ENCODE data around the gene TNXB. TPM values are rescaled to one million over a fixed set of nuclear protein-coding genes. Genes with fewer than 3 reads are reported as not detected.

TNXB gene
- total and polyA plus RNA-seq, 9 donors: 13.3 to 334 (median 146) TPM

GRCh38 chr6:32118782-32119628, 9.9 kb upstream of the TNXB start:
- peak overlapping the region; percentile 32 to 58 for H3K27ac ChIP-seq
- intact Hi-C loops (cut with DNase I): loop anchor here (2.0 to 10.0 kb wide), 3 partner anchors 36 to 214 kb away; partner anchors contain the start of genes PPT2 (in 3 of the 4) and ZBTB12 (in 1 of the 4)

GRCh38 chr6:32117461-32117860, 8.3 kb upstream of the TNXB start:
- no peak for TF ChIP-seq EP300 (IDR thresholded peaks at IDR 0.05)
- no peak for TF ChIP-seq POLR2A (IDR thresholded peaks at IDR 0.05)
- TF ChIP-seq CTCF (IDR thresholded peaks at IDR 0.05): no peak
- H3K27me3 ChIP-seq: no peaks in the 10 kb centered on the region
- no peak for DNase-seq
- WGBS, 3 donors: 63 to 74% (median 64%) methylated on average over 9 of the region's 9 CpGs
- no peaks in the 10 kb centered on the region for H3K9me3 ChIP-seq
- H3K4me1 ChIP-seq (ENCODE audit: insufficient read depth): peaks cover 9% of the 10 kb centered on the region
- H3K36me3 ChIP-seq: no peaks in the 10 kb centered on the region
- intact Hi-C loops (cut with DNase I): loop anchor here in 2 of 4 donors (5.0 to 10.0 kb wide), 2 partner anchors 55 to 213 kb away; partner anchors contain the start of gene ZBTB12 (in 1 of the 2)
- no peak overlapping the region for H3K4me3 ChIP-seq
- no peak overlapping the region for H3K27ac ChIP-seq

More at GRCh38 chr6:32118782-32119628, 9.9 kb upstream of the TNXB start:
- Histone ChIP-seq H3K36me3 (no peaks in the 10 kb centered on the region), H3K4me1 (ENCODE audit: insufficient read depth) (peaks cover 1% of the 10 kb centered on the region), H3K27me3 (no peaks in the 10 kb centered on the region), H3K4me3 (no peak overlapping the region), H3K9me3 (no peaks in the 10 kb centered on the region)
- WGBS, 3 donors: 9 to 10% (median 10%) methylated on average over 17 of the region's 17 CpGs
- TF ChIP-seq CTCF (IDR thresholded peaks at IDR 0.05) (peak; percentile 92 to 93 (median 92)), POLR2A (IDR thresholded peaks at IDR 0.05) (peak; percentile 18), EP300 (IDR thresholded peaks at IDR 0.05) (no peak)
- peak; percentile 85 to 94 (median 92) for DNase-seq

GRCh38 chr6:32116674-32117073, 7.5 kb upstream of the TNXB start:
- Histone ChIP-seq H3K36me3 (no peaks in the 10 kb centered on the region), H3K4me1 (ENCODE audit: insufficient read depth) (peaks cover 11% of the 10 kb centered on the region), H3K27ac (no peak overlapping the region), H3K27me3 (no peaks in the 10 kb centered on the region), H3K4me3 (no peak overlapping the region), H3K9me3 (no peaks in the 10 kb centered on the region)
- DNase-seq: peak in 2 of 5 donors; percentile 16 to 37
- intact Hi-C loops (cut with DNase I): loop anchor here in 2 of 4 donors (5.0 to 10.0 kb wide), 2 partner anchors 56 to 212 kb away; partner anchors contain the start of gene ZBTB12 (in 1 of the 2)
- WGBS, 3 donors: 72 to 77% (median 74%) methylated on average over 7 of the region's 7 CpGs
- TF ChIP-seq POLR2A (IDR thresholded peaks at IDR 0.05) (no peak), CTCF (IDR thresholded peaks at IDR 0.05) (peak in 2 of 3 donors; percentile 43 to 49)

- WGBS, 3 donors: 56 to 71% (median 61%) methylated on average over 6 of the region's 6 CpGs
- Histone ChIP-seq H3K9me3 (no peaks in the 10 kb centered on the region), H3K27ac (no peak overlapping the region), H3K4me3 (no peak overlapping the region), H3K27me3 (no peaks in the 10 kb centered on the region), H3K36me3 (no peaks in the 10 kb centered on the region), H3K4me1 (ENCODE audit: insufficient read depth) (peaks cover 19% of the 10 kb centered on the region)
- intact Hi-C loops (cut with DNase I): loop anchor here in 2 of 4 donors (2.0 to 10.0 kb wide), 3 partner anchors 29 to 211 kb away; partner anchors contain the start of gene ZBTB12 (in 1 of the 2)
- peak in 4 of 5 donors; percentile 34 to 59 (median 52) for DNase-seq
- TF ChIP-seq POLR2A (IDR thresholded peaks at IDR 0.05) (no peak), CTCF (IDR thresholded peaks at IDR 0.05) (no peak), EP300 (IDR thresholded peaks at IDR 0.05) (no peak)
Observed at GRCh38 chr6:32115623-32116022, 6.5 kb upstream of the TNXB start.
